HEK293 (cell line): ENCODE measurements around the gene ZBTB17.

Source experiments
- CTCF ChIA-PET: fragments of 350-600 bp; formaldehyde crosslinking; extraction: SDS; loops from one replicate; lab custom pipeline; 2021; ENCODE audit warnings: antibody characterized with exemption; lab: Yijun Ruan, JAX
- POLR2A ChIA-PET: fragments of 300-600 bp; formaldehyde crosslinking; extraction: SDS; loops from one replicate; lab custom pipeline; 2020; ENCODE audit warnings: antibody characterized with exemption, inconsistent platforms; lab: Yijun Ruan, JAX
- H3K27ac ChIP-seq: fragments of 200-500 bp; sonication (Bioruptor generic); 2 replicates; pipeline ENCODE4 v1.5.1; 2014; ENCODE audit warnings: low read depth, low read length, control low read depth, inconsistent platforms; ENCODE audit errors: extremely low read depth
- H3K36me3 ChIP-seq, 2 experiments: fragments of 200-500 bp in 1 of 2; sonication (Bioruptor generic) in 1 of 2; 1 replicate in 1 of 2; 2 replicates in 1 of 2; pipeline ENCODE4 v1.5.1; 2014 to 2017; ENCODE audit warnings: inconsistent platforms in 2 of 2, low read length in 2 of 2; ENCODE audit not compliant: control insufficient read depth in 2 of 2, insufficient read depth in 1 of 2
- H3K4me1 ChIP-seq: fragments of 200-500 bp; sonication (Bioruptor generic); 2 replicates; pipeline ENCODE4 v1.5.1; 2014; ENCODE audit warnings: mild to moderate bottlenecking, low read length, inconsistent platforms; ENCODE audit not compliant: control insufficient read depth, insufficient read depth
- H3K4me3 ChIP-seq: 2 replicates; pipeline ENCODE4 v1.5.1; 2011; ENCODE audit warnings: low read depth, mild to moderate bottlenecking, control low read depth, low read length, moderate library complexity
- H3K9me3 ChIP-seq: fragments of 200-500 bp; sonication (Bioruptor generic); 2 replicates; pipeline ENCODE4 v1.5.1; 2014; ENCODE audit warnings: low read depth, low read length, inconsistent platforms; ENCODE audit not compliant: control insufficient read depth, insufficient read depth
- GLI4 ChIP-seq: fragments of 450-650 bp; formaldehyde crosslinking; IDR thresholded peaks from 2 replicates; pipeline ENCODE4 v1.5.1; 2016; ENCODE audit warnings: missing biosample characterization, missing genetic modification characterization
- PRDM1 ChIP-seq: fragments of 450-650 bp; formaldehyde crosslinking; IDR thresholded peaks from 2 replicates; pipeline ENCODE4; 2016; ENCODE audit warnings: missing biosample characterization, missing genetic modification characterization
- ZBTB48 ChIP-seq: fragments of 450-650 bp; formaldehyde crosslinking; IDR thresholded peaks from 2 replicates; pipeline ENCODE4 v1.5.1; 2016; ENCODE audit warnings: missing biosample characterization, missing genetic modification characterization
- ZFP37 ChIP-seq: fragments of 450-650 bp; formaldehyde crosslinking; IDR thresholded peaks from 2 replicates; pipeline ENCODE4 v1.5.1; 2016; ENCODE audit warnings: missing biosample characterization, missing genetic modification characterization
- ZNF133 ChIP-seq: fragments of 450-650 bp; formaldehyde crosslinking; IDR thresholded peaks from 2 replicates; pipeline ENCODE4 v1.5.1; 2016; ENCODE audit warnings: missing biosample characterization, missing genetic modification characterization
- ZNF140 ChIP-seq: fragments of 450-650 bp; formaldehyde crosslinking; IDR thresholded peaks from 2 replicates; pipeline ENCODE4 v1.5.1; 2016; ENCODE audit warnings: missing biosample characterization, missing genetic modification characterization
- ZNF221 ChIP-seq: fragments of 450-650 bp; formaldehyde crosslinking; IDR thresholded peaks from 2 replicates; pipeline ENCODE4 v1.5.1; 2017; ENCODE audit warnings: missing biosample characterization, missing genetic modification characterization, borderline replicate concordance
- ZNF350 ChIP-seq: fragments of 450-650 bp; formaldehyde crosslinking; IDR thresholded peaks from 2 replicates; pipeline ENCODE4 v1.5.0; 2017; ENCODE audit warnings: missing biosample characterization, mild to moderate bottlenecking, missing genetic modification characterization
- ZNF366 ChIP-seq: fragments of 450-650 bp; formaldehyde crosslinking; conservative IDR thresholded peaks from 2 replicates; pipeline ENCODE4 v1.5.1; 2016; ENCODE audit warnings: missing biosample characterization, missing genetic modification characterization
- ZNF426 ChIP-seq: fragments of 450-650 bp; formaldehyde crosslinking; IDR thresholded peaks from 2 replicates; pipeline ENCODE4 v1.5.1; 2017; ENCODE audit warnings: missing biosample characterization, missing genetic modification characterization, mild to moderate bottlenecking, inconsistent platforms, moderate library complexity
- ZNF561 ChIP-seq: fragments of 450-650 bp; IDR thresholded peaks from 2 replicates; pipeline ENCODE4 v1.5.1; 2018; ENCODE audit warnings: missing biosample characterization, missing genetic modification characterization, borderline replicate concordance
- ZNF623 ChIP-seq: fragments of 450-650 bp; formaldehyde crosslinking; IDR thresholded peaks from 2 replicates; pipeline ENCODE4 v1.5.1; 2016; ENCODE audit warnings: missing biosample characterization, missing genetic modification characterization
- ZNF776 ChIP-seq: fragments of 450-650 bp; formaldehyde crosslinking; IDR thresholded peaks from 2 replicates; pipeline ENCODE4 v1.5.0; 2017; ENCODE audit warnings: missing biosample characterization, missing genetic modification characterization, borderline replicate concordance
- ZNF785 ChIP-seq: fragments of 450-650 bp; formaldehyde crosslinking; IDR thresholded peaks from 2 replicates; pipeline ENCODE4 v1.5.1; 2016; ENCODE audit warnings: missing biosample characterization, missing genetic modification characterization
- TF ChIP-seq, protein P1 (sequence below): fragments of 450-650 bp; formaldehyde crosslinking; IDR thresholded peaks from 2 replicates; pipeline ENCODE4 v1.5.1; 2016; ENCODE audit warnings: missing biosample characterization, missing genetic modification characterization
- TF ChIP-seq, protein P2 (sequence below): fragments of 450-650 bp; formaldehyde crosslinking; IDR thresholded peaks from 2 replicates; pipeline ENCODE4 v1.5.1; 2016; ENCODE audit warnings: missing biosample characterization, missing genetic modification characterization
- TF ChIP-seq, protein P3 (sequence below): fragments of 450-650 bp; IDR thresholded peaks from 2 replicates; pipeline ENCODE4 v1.5.1; 2018; ENCODE audit warnings: missing biosample characterization, missing genetic modification characterization
- TF ChIP-seq, protein P4 (sequence below): fragments of 450-650 bp; formaldehyde crosslinking; IDR thresholded peaks from 2 replicates; pipeline ENCODE4 v1.5.1; 2016; ENCODE audit warnings: missing biosample characterization, missing genetic modification characterization, borderline replicate concordance
- TF ChIP-seq, protein P5 (sequence below): fragments of 450-650 bp; formaldehyde crosslinking; IDR thresholded peaks from 2 replicates; pipeline ENCODE4 v1.5.1; 2017; ENCODE audit warnings: missing biosample characterization, missing genetic modification characterization

ZBTB17 gene

DNA sequence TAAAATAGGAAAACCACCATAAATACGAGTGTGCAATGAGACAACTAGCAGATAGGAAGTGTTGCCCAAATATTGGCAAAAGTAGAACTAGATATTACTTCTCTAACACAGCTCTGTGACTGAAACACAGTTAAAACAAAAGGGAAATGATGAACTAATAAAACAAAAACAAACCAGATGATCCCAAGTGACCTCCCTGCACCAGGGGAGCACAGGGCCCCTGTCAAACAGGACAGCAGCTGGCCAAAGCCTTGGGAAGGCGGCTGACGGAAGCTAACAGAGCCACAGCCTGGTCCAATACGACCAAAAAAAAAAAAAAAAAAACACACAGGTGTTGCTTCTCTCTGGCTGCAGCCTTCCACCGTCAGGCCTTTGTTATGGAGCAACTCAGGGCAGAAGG lies 17.8 kb downstream of the ZBTB17 start:
- Histone ChIP-seq H3K36me3 (peaks cover 3 to 27% of the 10 kb centered on the region in 2 experiments; a peak in 2 of 3 replicates), H3K27ac (no peak overlapping the region)

DNA sequence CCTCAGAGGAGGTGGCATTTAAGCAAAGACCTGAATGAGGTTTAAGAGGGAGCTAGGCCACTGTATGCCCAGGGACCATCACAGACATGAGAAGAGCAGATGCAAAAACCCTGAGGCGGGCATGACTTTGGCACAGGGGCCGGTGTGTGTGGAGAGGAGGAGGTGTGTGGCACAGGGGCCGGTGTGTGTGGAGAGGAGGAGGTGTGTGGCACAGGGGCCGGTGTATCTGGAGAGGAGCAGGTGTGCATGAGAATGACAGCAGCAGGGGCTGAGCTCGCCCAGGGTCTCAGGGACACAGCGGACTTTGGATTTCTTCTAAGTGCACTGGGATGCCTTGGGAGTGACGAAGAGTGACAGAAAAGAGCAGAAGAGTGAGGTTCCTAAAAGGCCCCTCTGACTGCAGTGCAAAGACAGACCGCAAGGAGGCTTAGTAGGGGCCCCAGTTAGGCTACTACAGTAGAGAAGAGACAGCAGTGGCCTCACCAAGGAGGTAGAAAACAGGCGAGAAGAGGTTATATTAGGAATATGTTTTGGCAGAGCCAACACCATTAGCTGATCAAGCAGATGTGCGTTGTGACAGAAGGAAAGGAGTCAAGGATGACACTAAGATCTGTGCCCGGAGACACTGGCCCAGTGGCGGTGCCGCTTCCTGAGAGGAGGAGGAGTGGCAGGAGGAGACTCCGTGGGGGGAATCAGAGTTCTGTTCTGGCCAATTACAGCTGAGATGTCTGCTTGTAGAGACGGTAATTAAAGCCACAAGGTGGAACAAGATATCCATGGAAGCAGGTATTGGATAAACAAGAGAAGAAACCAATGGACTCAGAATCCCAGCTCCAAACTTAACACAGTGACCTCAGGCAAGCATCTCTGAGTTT lies 18.4 kb downstream of the ZBTB17 start:
- Histone ChIP-seq H3K9me3 (no peaks in the 10 kb centered on the region), H3K27ac (no peak overlapping the region), H3K4me3 (no peak overlapping the region), H3K4me1 (peaks cover 5% of the 10 kb centered on the region; the same call in 1 of the 2 replicates), H3K36me3 (peaks cover 0 to 29% of the 10 kb centered on the region in 2 experiments; a peak in 2 of 3 replicates)
- CTCF ChIA-PET: interaction anchor here (0.6 to 3.4 kb wide), 5 partner anchors 11 to 124 kb away, joined by 3 to 16 read pairs (median 3); partner anchors contain the start of gene ZBTB17
- POLR2A ChIA-PET: interaction anchor here (0.6 to 0.7 kb wide), 2 partner anchors 14 to 1564 kb away, joined by 4 read pairs; no protein-coding TSS in a partner anchor
- TF ChIP-seq, protein P1, sequence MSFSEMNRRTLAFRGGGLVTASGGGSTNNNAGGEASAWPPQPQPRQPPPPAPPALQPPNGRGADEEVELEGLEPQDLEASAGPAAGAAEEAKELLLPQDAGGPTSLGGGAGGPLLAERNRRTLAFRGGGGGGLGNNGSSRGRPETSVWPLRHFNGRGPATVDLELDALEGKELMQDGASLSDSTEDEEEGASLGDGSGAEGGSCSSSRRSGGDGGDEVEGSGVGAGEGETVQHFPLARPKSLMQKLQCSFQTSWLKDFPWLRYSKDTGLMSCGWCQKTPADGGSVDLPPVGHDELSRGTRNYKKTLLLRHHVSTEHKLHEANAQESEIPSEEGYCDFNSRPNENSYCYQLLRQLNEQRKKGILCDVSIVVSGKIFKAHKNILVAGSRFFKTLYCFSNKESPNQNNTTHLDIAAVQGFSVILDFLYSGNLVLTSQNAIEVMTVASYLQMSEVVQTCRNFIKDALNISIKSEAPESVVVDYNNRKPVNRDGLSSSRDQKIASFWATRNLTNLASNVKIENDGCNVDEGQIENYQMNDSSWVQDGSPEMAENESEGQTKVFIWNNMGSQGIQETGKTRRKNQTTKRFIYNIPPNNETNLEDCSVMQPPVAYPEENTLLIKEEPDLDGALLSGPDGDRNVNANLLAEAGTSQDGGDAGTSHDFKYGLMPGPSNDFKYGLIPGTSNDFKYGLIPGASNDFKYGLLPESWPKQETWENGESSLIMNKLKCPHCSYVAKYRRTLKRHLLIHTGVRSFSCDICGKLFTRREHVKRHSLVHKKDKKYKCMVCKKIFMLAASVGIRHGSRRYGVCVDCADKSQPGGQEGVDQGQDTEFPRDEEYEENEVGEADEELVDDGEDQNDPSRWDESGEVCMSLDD (tag by site-specific recombination): no peak
- TF ChIP-seq ZNF133: no peak
- 0 out of 2 replicates have a peak, but pooled peaks have one; percentile 20 for TF ChIP-seq ZNF366
- TF ChIP-seq ZNF623 (tag by site-specific recombination): 0 out of 2 replicates have a peak, but pooled peaks have one; percentile 45
- TF ChIP-seq ZNF350 (tag by site-specific recombination): no peak
- TF ChIP-seq, protein P2, sequence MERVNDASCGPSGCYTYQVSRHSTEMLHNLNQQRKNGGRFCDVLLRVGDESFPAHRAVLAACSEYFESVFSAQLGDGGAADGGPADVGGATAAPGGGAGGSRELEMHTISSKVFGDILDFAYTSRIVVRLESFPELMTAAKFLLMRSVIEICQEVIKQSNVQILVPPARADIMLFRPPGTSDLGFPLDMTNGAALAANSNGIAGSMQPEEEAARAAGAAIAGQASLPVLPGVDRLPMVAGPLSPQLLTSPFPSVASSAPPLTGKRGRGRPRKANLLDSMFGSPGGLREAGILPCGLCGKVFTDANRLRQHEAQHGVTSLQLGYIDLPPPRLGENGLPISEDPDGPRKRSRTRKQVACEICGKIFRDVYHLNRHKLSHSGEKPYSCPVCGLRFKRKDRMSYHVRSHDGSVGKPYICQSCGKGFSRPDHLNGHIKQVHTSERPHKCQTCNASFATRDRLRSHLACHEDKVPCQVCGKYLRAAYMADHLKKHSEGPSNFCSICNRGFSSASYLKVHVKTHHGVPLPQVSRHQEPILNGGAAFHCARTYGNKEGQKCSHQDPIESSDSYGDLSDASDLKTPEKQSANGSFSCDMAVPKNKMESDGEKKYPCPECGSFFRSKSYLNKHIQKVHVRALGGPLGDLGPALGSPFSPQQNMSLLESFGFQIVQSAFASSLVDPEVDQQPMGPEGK (tag by site-specific recombination): peak; percentile 30
- TF ChIP-seq, protein P3, sequence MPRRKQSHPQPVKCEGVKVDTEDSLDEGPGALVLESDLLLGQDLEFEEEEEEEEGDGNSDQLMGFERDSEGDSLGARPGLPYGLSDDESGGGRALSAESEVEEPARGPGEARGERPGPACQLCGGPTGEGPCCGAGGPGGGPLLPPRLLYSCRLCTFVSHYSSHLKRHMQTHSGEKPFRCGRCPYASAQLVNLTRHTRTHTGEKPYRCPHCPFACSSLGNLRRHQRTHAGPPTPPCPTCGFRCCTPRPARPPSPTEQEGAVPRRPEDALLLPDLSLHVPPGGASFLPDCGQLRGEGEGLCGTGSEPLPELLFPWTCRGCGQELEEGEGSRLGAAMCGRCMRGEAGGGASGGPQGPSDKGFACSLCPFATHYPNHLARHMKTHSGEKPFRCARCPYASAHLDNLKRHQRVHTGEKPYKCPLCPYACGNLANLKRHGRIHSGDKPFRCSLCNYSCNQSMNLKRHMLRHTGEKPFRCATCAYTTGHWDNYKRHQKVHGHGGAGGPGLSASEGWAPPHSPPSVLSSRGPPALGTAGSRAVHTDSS (tag by site-specific recombination): no peak
- TF ChIP-seq ZNF785 (tag by site-specific recombination): no peak
- TF ChIP-seq ZNF221: no peak
- 0 out of 2 replicates have a peak, but pooled peaks have one; percentile 13 for TF ChIP-seq ZBTB48 (tag by site-specific recombination)

More for the DNA sequence above, 17.8 kb downstream of the ZBTB17 start:
- ChIA-PET CTCF (interaction anchor here (0.6 to 3.4 kb wide), 6 partner anchors 11 to 124 kb away, joined by 3 to 16 read pairs (median 3); partner anchors contain the start of gene ZBTB17), POLR2A (no interaction called here)
- TF ChIP-seq, protein P4, sequence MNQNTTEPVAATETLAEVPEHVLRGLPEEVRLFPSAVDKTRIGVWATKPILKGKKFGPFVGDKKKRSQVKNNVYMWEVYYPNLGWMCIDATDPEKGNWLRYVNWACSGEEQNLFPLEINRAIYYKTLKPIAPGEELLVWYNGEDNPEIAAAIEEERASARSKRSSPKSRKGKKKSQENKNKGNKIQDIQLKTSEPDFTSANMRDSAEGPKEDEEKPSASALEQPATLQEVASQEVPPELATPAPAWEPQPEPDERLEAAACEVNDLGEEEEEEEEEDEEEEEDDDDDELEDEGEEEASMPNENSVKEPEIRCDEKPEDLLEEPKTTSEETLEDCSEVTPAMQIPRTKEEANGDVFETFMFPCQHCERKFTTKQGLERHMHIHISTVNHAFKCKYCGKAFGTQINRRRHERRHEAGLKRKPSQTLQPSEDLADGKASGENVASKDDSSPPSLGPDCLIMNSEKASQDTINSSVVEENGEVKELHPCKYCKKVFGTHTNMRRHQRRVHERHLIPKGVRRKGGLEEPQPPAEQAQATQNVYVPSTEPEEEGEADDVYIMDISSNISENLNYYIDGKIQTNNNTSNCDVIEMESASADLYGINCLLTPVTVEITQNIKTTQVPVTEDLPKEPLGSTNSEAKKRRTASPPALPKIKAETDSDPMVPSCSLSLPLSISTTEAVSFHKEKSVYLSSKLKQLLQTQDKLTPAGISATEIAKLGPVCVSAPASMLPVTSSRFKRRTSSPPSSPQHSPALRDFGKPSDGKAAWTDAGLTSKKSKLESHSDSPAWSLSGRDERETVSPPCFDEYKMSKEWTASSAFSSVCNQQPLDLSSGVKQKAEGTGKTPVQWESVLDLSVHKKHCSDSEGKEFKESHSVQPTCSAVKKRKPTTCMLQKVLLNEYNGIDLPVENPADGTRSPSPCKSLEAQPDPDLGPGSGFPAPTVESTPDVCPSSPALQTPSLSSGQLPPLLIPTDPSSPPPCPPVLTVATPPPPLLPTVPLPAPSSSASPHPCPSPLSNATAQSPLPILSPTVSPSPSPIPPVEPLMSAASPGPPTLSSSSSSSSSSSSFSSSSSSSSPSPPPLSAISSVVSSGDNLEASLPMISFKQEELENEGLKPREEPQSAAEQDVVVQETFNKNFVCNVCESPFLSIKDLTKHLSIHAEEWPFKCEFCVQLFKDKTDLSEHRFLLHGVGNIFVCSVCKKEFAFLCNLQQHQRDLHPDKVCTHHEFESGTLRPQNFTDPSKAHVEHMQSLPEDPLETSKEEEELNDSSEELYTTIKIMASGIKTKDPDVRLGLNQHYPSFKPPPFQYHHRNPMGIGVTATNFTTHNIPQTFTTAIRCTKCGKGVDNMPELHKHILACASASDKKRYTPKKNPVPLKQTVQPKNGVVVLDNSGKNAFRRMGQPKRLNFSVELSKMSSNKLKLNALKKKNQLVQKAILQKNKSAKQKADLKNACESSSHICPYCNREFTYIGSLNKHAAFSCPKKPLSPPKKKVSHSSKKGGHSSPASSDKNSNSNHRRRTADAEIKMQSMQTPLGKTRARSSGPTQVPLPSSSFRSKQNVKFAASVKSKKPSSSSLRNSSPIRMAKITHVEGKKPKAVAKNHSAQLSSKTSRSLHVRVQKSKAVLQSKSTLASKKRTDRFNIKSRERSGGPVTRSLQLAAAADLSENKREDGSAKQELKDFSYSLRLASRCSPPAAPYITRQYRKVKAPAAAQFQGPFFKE: no peak
- TF ChIP-seq ZNF140 (tag by site-specific recombination) (no peak), ZNF561 (tag by site-specific recombination) (no peak), GLI4 (tag by site-specific recombination) (no peak), ZFP37 (tag by site-specific recombination) (no peak), PRDM1 (tag by site-specific recombination) (no peak), ZNF426 (tag by site-specific recombination) (no peak), ZNF776 (tag by site-specific recombination) (no peak)
- TF ChIP-seq, protein P5, sequence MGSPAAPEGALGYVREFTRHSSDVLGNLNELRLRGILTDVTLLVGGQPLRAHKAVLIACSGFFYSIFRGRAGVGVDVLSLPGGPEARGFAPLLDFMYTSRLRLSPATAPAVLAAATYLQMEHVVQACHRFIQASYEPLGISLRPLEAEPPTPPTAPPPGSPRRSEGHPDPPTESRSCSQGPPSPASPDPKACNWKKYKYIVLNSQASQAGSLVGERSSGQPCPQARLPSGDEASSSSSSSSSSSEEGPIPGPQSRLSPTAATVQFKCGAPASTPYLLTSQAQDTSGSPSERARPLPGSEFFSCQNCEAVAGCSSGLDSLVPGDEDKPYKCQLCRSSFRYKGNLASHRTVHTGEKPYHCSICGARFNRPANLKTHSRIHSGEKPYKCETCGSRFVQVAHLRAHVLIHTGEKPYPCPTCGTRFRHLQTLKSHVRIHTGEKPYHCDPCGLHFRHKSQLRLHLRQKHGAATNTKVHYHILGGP: no peak
- peaks cover 6% of the 10 kb centered on the region for H3K4me1 ChIP-seq
- H3K4me3 ChIP-seq: no peak overlapping the region
- no peaks in the 10 kb centered on the region for H3K9me3 ChIP-seq
